ENCODE measurements around the gene NAPA. TPM values are rescaled to one million over a fixed set of nuclear protein-coding genes. Genes with fewer than 3 reads are reported as not detected.

The NAPA gene
- total RNA-seq, 1 donor from 2014 or later: 63.0 TPM

GRCh38 chr19:47507924-47508553 is 6.8 kb downstream of the NAPA start:
- no peak overlapping the region for H3K27ac Mint-ChIP-seq
- peaks cover 6% of the 10 kb centered on the region for H3K36me3 Mint-ChIP-seq
- DNase-seq (ENCODE audit: extremely low spot score, unreplicated experiment): no peak
- TF ChIP-seq, protein P1, sequence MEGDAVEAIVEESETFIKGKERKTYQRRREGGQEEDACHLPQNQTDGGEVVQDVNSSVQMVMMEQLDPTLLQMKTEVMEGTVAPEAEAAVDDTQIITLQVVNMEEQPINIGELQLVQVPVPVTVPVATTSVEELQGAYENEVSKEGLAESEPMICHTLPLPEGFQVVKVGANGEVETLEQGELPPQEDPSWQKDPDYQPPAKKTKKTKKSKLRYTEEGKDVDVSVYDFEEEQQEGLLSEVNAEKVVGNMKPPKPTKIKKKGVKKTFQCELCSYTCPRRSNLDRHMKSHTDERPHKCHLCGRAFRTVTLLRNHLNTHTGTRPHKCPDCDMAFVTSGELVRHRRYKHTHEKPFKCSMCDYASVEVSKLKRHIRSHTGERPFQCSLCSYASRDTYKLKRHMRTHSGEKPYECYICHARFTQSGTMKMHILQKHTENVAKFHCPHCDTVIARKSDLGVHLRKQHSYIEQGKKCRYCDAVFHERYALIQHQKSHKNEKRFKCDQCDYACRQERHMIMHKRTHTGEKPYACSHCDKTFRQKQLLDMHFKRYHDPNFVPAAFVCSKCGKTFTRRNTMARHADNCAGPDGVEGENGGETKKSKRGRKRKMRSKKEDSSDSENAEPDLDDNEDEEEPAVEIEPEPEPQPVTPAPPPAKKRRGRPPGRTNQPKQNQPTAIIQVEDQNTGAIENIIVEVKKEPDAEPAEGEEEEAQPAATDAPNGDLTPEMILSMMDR (conservative IDR thresholded peaks at IDR 0.05): no peak
- no peaks in the 10 kb centered on the region for H3K9me3 Mint-ChIP-seq
- H3K4me3 Mint-ChIP-seq: no peak overlapping the region
- no peaks in the 10 kb centered on the region for H3K27me3 Mint-ChIP-seq
- H3K4me1 Mint-ChIP-seq (ENCODE audit: unreplicated experiment): peaks cover 18% of the 10 kb centered on the region

- TF ChIP-seq, protein P1 (conservative IDR thresholded peaks at IDR 0.05): no peak
- no peaks in the 10 kb centered on the region for H3K9me3 Mint-ChIP-seq
- H3K27ac Mint-ChIP-seq: peak overlapping the region; percentile 70
- H3K4me1 Mint-ChIP-seq (ENCODE audit: unreplicated experiment): peaks cover 8% of the 10 kb centered on the region
- no peak overlapping the region for H3K4me3 Mint-ChIP-seq
- H3K36me3 Mint-ChIP-seq: no peaks in the 10 kb centered on the region
- DNase-seq (ENCODE audit: extremely low spot score, unreplicated experiment): no peak
- H3K27me3 Mint-ChIP-seq: no peaks in the 10 kb centered on the region
Measured at GRCh38 chr19:47507012-47507411, 7.9 kb downstream of the NAPA start.

GRCh38 chr19:47506459-47506858 is 8.4 kb downstream of the NAPA start:
- Mint-ChIP-seq H3K27ac (peak overlapping the region; percentile 70), H3K36me3 (peaks cover 3% of the 10 kb centered on the region), H3K4me1 (ENCODE audit: unreplicated experiment) (peaks cover 4% of the 10 kb centered on the region), H3K4me3 (no peak overlapping the region), H3K27me3 (no peaks in the 10 kb centered on the region), H3K9me3 (no peaks in the 10 kb centered on the region)
- DNase-seq (ENCODE audit: extremely low spot score, unreplicated experiment): no peak
- TF ChIP-seq, protein P1 (conservative IDR thresholded peaks at IDR 0.05): no peak

DNA sequence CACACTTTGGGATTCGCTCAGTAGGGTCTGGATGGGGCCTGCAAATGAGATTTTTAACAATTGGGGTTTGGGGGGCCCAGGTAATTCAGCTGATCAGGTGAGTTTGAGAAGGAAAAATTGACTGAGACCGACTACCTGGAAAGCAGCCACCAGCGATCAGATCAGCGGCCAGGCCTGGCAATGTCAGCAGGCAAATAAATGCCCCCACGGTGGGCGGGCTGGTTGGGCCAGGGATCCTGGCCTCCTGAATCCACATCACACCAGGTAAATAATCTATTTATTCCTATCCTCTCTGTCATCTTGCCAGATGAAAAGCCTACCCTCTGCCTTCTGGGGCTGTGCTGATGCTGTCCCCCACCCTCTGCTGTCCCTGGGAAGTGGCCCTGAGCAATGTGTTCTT is 9.4 kb downstream of the NAPA start:
- no peaks in the 10 kb centered on the region for H3K9me3 Mint-ChIP-seq
- TF ChIP-seq, protein P1 (conservative IDR thresholded peaks at IDR 0.05): no peak
- H3K36me3 Mint-ChIP-seq: peaks cover 3% of the 10 kb centered on the region
- H3K4me1 Mint-ChIP-seq (ENCODE audit: unreplicated experiment): peaks cover 4% of the 10 kb centered on the region
- DNase-seq (ENCODE audit: extremely low spot score, unreplicated experiment): no peak
- no peak overlapping the region for H3K4me3 Mint-ChIP-seq
- H3K27ac Mint-ChIP-seq: no peak overlapping the region
- no peaks in the 10 kb centered on the region for H3K27me3 Mint-ChIP-seq

- Mint-ChIP-seq H3K27ac (no peak overlapping the region), H3K36me3 (peaks cover 3% of the 10 kb centered on the region), H3K9me3 (no peaks in the 10 kb centered on the region), H3K4me3 (no peak overlapping the region), H3K4me1 (ENCODE audit: unreplicated experiment) (no peaks in the 10 kb centered on the region), H3K27me3 (no peaks in the 10 kb centered on the region)
- TF ChIP-seq, protein P1 (conservative IDR thresholded peaks at IDR 0.05): no peak
- DNase-seq (ENCODE audit: extremely low spot score, unreplicated experiment): no peak
Measured at GRCh38 chr19:47503826-47504150, 11.1 kb downstream of the NAPA start.
